Posterior cingulate gyrus (tissue), 11 donors: ENCODE data around the gene MKS1.

Experiments
- DNase-seq, 10 donors: peaks; one replicate each; pipeline versions ENCODE4 v3.0.0 to v3.0.0-alpha.2; 2020 to 2021; ENCODE audit warnings: mixed read lengths in 3 of 10
- intact Hi-C: fragments of 100-400 bp; cut with DNase I; formaldehyde crosslinking; loops from one replicate; pipeline ENCODE4 v1.15.1; 2023

Gene MKS1

DNA sequence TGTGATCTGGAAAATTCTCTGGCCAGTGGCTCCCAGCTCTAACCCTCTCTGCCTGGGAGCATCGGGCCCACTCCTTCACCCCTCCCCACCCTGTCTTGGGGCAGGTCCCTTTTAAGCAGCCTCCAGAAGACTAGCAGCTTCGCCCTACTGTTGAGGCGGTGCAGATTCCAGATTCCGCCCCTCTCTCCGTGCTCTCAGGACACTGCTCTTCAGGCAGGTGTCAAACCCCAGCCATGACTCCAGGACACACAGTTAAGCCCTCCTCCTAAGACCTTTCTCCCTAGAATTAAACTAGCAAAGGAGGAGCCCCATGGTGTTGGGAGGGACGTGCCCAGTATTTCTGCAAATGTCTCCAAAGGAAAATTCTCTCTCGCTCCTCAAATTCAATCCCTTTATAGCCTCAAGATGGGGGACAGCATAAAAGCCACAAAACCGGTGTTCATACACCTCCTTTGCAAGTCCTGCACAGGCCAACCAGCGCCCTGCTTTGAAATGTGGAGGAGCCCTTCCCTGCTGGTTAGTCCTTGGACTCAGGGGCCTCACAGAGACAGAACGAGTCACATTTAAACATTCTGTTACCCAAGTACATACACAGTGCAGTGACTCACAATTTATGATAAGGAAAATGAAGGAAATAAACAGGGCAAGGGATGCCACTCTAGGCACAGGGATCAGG lies 26.5 kb upstream of the MKS1 start:
- intact Hi-C loops = no loop called here
- no peak for DNase-seq

DNA sequence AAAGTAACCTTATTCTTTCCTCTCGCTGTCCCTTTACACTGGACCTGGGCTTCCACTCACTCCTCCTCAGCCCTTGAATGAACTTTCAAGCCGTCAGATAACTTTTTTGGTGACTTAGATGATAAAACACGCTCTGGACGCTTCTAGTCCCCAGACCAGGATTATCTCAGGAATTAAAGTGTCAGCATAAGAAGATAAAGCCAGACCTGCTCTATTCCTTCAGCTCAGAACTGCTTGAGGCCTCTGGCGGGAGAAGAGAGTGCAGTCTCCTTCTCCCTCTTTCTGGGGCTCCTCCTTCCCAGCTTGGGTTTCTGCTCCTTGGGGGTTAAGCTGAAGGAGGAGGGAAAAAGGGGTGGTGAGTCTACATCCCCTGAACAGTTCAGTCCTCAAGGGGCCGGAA lies 25.9 kb upstream of the MKS1 start:
- no peak for DNase-seq
- intact Hi-C loops = no loop called here

DNA sequence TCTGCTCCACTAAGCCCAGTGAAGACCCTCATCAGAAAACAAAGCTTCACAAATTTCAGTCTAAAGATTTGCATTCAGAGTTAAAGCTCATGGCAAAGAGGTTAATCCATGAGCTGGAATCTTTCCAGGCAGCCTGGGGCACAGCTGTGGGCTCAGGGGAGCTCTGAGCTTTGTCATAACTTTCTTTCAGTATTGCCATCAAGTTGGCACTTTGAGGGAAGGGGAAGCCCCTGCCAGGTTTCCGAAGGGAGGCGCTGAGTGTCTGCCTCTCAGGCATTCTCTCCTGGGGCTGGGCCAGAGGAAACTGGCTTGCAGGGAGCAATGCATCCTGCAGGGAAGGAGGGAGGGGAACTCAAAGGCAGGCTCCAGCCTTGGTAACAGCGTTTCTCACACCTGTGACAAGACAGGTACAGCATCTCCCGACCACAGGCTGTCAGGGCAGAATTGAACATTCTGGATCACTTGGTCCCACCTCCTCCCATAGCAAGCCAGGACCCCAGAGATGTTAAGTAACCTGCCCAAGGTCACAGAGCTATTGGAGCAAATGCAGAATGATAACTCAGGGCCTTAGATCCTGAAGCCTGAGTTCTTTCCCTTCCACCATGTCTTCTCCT lies 23.2 kb upstream of the MKS1 start:
- intact Hi-C loops = no loop called here
- no peak for DNase-seq

DNA sequence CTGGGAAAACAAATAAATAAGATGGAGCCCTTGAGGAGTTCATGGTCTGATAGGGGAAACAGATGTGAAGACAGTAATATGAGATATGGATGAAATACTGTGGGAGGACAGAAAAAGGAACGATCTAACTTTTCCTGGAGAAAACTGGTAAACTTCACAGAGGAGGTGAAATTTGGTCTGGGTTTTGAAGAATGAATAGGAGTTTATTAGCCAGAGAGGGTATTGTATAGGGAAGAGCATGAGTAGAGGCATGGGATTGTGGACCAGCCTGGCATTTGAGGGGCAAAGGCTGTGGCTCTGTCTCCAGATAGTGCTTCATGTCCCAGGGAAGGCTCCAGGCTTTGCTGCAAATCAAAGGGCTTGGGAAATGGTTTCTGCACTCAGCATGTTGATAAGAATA lies 20.9 kb upstream of the MKS1 start:
- DNase-seq = no peak
- intact Hi-C loops = no loop called here

DNA sequence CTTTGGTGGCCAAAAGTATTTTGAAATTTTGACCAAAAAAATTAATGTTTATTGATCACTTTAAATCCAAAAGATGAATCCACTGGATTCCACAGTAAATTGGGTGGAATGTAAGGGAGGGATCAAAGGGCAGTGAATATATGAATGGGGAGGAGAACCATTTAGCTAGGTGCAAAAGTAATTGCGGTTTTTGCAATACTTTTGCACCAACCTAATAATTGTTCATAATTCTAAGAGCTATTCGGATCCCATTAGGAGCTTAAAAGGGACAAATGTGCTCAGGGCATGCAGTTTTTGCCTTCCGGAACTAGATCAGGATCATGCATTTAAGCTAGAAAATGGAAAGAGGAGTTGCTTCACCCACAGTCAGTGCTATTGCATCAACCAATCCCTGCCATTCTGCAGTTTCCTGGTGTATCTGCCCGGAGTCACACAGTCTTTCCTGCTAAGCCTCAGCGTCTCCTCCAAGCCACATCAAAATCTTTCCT lies 19.1 kb upstream of the MKS1 start, which contains the start of gene LPO:
Gene LPO (plus strand): TSS at position 438 of the 488 bp plus-strand sequence. CDS start 4,396 bp downstream, outside the sequence.
- intact Hi-C loops = no loop called here
- no peak for DNase-seq

DNA sequence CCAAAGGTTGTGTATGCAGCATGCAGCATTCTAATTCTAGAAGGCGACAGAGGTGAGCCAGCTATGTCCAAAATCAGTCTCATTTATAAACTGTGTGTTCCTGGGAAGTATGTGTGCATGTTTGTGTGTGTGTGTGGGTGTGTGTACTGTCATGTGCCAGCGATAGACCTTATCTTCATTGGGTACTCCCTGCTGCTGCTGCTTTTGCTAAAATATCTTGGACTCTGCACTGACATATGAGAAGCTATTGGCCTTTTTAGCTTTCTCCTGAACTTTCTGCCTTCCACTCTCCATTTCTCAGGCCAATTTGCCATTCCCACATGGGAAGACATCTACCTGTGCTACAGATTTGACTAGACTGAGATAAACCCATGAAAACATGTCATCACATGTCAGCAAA lies 17.3 kb upstream of the MKS1 start:
- intact Hi-C loops = no loop called here
- DNase-seq = no peak

DNA sequence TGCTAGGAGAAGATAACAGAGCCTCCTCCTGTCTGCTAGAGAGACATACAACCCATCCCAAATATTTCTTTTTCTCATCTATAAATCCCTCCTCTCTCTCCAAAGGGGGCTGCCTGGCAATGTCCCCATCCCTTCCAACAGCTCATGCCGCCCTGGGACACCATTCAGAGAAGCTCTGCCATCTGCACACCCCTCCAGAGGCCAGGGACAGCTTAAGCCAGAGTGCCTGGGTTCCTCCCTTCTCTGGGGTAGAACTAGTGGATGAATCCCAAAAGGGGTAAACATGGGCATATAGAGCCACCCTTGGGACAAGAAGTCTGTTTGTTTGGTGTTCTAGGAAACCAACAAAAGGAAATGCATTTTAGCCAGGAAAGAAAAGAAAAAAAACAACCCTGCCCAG lies 16.8 kb upstream of the MKS1 start:
- DNase-seq = no peak
- intact Hi-C loops = no loop called here

DNA sequence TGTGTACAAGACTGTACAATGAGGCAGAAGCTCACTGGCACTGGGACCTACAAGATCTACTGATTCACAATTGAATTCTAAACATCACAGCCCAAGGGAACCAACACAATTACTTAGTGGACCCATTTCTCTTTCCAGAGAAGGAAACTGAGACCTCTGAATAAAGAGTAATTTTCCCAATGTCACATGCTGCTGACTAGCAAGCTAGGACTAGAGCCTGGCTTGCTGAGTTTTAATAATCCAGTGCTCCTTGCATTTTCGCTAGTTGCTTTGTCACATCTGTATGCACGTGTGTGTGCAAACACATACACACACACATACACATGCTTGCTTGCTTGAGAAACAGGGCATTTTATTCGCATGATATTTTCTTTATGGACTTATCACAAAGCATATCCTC lies 15.5 kb upstream of the MKS1 start:
- intact Hi-C loops = no loop called here
- DNase-seq = no peak

DNA sequence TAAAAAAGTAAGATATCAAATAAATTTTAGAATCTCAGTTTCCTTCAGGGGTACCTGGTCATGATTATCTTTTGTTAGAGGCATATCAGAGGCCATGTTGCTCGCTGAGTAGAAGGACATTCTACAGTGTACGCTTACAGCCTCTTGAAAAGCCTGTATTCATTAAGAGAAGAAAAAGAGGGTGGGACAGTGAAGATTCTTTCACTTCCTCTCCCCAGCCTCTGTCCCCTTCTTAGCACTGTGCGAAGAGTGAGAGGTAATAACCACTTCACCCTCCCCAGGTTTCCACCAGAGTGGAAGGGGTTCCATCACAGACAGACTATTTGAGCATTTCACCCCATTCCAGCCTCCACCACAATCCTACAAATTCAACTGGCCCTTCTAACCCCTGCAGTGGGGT lies 14.5 kb upstream of the MKS1 start:
- intact Hi-C loops = no loop called here
- no peak for DNase-seq

DNA sequence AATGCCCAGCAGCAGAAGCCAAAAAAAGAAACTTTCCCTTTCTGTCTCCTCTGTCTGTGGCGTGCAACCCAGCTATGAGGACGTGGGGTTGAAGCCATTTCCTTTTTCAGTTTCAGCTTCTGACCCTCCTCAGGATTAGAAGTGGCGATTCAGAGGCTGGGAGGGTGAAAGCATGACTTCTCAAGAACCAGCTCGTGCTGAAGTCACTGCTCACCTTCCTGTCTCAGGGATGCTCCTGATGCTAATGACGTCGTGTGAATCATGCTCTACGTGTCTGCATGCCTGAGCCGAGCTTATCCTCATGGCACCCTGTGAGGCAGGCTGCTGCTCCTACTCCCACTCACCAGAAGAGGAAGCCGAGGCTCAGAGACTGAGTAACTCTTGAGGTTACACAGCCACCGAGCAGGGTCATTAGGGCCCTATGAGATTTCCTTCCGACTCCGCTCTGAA lies 13.7 kb upstream of the MKS1 start:
- DNase-seq = no peak
- intact Hi-C loops = no loop called here

DNA sequence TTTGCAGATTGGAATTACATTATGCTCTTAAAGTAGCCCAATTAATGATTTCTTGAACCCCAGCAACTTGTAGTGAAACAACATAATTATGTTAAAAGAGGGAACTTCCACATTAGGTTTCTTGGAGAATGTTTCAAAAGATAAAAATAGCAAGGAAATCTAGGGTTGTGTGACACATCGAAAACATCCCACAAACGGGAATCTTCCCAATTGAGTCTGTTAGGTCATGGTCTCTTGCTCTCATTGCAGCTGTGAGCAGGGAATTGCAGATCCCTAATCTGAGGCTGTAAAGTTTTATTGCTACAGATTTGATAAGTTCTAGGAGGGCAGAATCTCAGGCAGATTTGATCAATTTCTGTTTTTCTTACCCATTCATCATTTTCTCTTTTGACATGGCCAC lies 12.6 kb upstream of the MKS1 start:
- intact Hi-C loops = no loop called here

DNA sequence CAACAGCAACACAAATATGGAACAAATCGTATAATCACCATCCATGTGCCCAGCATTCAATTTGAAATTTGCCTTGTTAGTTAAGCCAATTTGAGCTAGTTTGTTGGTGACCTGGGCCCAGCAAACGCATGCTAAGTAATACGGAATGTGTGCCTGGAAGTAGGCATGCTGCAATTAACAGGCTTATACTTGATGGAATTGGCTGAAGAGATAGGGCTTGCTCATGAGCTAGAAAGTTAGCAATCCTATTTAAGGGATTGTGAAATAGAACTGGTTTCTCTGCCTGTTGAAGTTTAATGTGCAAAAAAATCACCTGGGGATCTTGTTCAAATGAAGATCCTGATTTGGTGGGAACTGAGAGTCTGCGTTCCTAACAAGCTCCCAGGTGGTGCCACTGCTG lies 10.8 kb upstream of the MKS1 start:
- no peak for DNase-seq
- intact Hi-C loops = no loop called here

More for the DNA sequence above, 12.6 kb upstream of the MKS1 start:
- DNase-seq = no peak

DNA sequence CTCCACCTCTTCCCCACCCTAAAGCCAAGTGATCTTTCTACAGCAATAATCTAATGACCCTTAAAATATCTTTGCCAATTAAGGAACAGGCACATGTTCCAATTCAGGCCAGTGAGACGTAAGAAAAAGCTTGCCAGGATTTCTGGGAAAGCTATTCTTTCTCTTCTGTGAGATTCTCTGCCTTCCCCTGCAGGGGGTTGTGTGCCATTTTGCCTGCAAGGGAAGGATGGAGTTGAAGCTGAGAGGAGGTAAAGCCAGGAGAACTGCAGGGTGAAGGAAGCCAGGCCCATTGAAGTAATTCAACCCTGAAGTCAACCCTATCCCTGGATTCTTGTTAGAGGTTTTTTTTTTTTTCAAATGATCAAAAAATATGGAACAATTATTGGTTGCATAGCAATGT lies 10.3 kb upstream of the MKS1 start:
- DNase-seq = no peak
- intact Hi-C loops = no loop called here

DNA sequence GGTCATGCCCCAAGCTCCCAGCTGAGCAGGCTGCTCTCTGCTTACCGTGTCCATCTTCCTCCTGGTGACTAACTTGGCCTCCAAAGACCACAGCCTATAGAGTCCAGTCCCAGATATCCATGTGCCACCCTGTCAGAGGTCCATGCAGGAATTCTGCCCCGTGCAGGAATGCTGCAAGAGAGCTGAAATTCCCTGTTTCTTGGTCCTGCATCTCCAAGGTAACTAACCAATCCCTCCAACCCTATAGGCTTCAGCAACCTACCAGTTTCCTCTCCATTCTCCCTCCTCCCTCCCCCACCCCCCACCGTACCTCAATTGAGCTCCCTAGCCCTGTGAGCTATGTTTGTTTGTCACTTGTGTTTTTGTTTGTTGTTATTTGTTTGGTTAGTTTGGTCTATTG lies 9.6 kb upstream of the MKS1 start:
- DNase-seq = no peak
- intact Hi-C loops = no loop called here

DNA sequence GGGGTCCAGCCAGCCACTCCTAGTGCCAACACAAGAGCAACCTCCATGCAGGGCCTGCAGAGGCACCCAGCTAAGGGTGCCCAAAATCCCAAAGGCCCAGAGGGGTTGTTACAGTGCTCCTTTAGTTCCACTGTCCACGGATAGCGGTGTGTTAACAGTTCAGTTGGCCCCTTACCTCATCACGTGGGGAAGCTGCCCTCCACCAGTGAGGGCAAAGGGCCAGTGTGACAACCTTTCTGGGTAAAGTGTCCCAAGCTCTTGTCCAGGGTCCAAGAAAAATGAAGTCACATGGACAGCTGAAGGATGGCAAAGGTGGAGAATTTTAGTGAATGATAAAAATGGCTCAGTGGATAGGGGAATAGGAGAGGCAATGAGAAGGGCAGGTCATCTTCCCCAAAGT lies 8.7 kb upstream of the MKS1 start:
- intact Hi-C loops = no loop called here

DNA sequence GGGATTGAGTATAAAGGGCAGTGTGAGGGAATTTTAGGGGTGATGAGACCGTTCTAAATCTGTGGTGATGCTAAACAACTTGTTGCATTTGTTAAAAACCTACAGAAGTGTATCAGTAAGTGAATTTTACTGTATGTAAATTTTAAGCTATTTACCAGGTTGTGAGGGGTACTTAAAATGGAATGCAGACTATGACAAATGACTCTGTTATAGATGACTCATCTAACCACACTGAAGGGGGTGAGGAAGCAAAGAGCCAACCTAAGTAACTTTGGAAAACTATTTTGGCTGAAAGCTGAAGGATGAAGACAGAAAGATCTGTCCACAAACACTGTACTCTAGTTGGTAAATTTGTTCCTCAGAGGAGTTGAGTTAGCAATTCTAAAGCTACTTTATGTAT lies 5.3 kb upstream of the MKS1 start:
- DNase-seq = no peak
- intact Hi-C loops = no loop called here

More for the DNA sequence above, 8.7 kb upstream of the MKS1 start:
- DNase-seq = no peak

DNA sequence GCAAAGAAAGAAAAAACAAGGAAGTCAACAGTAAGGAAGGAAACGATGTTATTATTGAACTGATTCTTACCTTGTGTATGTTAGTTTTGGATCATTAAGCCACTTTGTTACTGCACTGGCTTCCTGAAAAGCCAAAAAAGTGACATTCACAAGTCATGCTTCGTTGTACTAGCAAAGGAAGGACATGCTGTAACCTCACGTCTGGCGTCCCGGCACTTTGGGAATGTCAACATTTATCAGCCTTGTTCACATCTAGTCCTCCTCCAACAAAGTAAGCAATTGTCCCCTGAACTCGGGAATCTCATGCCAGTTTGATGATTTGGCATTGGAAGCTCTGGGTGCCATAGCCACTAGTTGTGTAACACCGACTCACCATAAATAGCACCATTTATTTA lies 731 bp upstream of the MKS1 start:
- intact Hi-C loops = no loop called here
- no peak for DNase-seq

DNA sequence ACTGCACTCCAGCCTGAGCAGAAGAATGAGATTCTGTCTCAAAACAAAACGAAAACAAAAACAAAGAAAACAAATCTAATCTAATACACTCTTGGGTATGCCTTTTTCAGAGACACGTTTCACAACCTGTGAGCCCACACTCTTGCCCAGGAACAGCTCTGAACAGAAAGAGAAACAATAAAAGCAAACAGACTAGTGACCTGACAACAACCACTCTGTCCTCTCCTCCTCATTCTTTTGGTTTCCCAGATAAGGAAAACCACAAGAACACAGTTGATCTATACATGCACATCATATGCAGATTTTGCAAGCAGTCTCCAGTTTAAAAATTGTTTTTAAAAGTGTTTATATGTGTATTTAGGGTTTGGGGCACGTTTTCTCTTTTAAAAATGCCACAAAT lies 1.3 kb downstream of the MKS1 start:
- DNase-seq = no peak

DNA sequence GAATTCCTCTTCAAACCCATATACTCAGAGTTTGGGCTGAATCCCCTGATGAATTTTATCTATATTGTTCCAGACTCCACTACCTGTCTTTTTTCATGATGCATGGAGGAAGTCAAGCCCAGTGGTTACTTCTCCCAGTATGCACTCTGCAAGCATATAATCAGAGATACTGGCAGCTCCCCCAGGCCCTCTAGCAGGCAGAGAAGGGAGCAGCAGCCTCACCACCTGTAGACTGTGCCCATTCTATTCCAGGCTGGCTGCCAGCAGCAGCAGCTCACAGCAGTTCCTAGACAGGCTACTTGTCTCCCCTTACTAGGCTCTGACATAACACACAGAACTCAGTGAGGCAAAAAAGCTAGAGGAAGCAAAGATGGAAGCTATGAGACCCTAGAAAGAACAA lies 3.4 kb downstream of the MKS1 start:
- intact Hi-C loops = no loop called here
- DNase-seq = no peak

More for the DNA sequence above, 1.3 kb downstream of the MKS1 start:
- intact Hi-C loops = no loop called here

DNA sequence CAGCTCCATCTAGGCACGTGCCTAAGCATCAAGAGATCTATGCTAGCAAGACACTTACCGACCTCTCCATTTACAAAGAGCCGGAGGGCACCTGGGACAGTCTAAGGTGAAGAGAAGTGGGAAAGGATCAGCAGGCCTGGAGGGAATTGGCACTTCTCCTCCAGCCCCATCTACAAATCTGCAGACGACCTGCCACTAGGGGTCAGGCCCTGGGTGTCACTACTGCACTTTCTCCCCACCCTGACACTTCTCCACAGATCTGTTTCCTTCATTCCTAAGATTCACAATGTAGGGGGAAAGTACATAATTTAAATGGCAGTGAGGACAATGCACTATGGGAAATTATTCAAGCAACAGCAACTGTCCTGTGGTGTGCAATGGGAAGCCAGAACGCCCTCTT lies 8.1 kb downstream of the MKS1 start:
- intact Hi-C loops = no loop called here
- DNase-seq = no peak

DNA sequence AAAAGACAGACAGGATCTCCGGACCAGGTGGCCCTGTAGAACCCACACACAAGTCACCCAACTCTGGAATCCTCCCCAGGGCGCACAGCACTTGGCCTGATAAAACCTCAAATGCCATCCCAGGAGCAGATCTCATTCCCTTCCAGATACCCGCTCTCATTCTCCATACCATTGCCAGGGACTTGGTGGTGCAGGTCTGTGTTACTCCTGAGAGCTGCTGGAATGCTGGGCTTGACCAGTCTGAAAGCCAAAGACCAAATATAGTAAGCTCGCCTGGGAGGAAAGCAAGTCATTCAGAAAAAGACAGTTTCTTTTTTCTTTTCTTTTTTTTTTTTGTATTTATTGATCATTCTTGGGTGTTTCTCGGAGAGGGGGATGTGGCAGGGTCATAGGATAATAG lies 10.7 kb downstream of the MKS1 start:
- intact Hi-C loops = no loop called here
- no peak for DNase-seq

DNA sequence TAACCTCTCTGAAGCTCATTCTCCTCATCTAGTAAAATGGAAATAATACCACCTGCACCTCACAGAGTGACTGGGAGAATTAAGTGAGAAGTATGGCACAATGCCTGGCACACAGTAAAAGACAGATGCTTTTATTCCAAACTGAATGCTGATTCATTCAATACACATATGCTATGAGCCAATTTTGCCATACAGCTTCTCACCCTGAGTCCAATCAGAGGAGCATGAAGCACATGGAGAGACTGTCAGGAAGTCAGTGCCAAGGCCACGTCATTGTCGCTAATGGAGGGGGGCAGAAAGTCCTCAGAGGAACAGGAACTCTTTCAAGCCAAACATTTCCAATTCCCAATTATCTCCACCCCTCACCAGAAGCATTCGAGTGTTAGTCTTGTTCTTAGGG lies 11.6 kb downstream of the MKS1 start:
- DNase-seq = no peak
- intact Hi-C loops = no loop called here
